Left forelimb (tissue), 1 donor: ENCODE data around the gene MYOT.
"Not testable (repeated sequence)": the region's sequence is repeated elsewhere in the genome, so short reads cannot be mapped to it uniquely, and the experiment has no call there.

Experiments used
- DNase-seq: peaks from one replicate; pipeline ENCODE4 v3.0.0-alpha.2; 2018; ENCODE audit warnings: low spot score

MYOT gene

GRCh38 chr5:137856916-137857862, 10.5 kb upstream of the MYOT start:
- DNase-seq, result no peak

- DNase-seq, result no peak
Measured at GRCh38 chr5:137858223-137858916, 9.3 kb upstream of the MYOT start.

- no peak for DNase-seq
Measured at GRCh38 chr5:137858954-137859353, 8.7 kb upstream of the MYOT start.

GRCh38 chr5:137862251-137862650, 5.4 kb upstream of the MYOT start:
- DNase-seq, result no peak

GRCh38 chr5:137863653-137864052, 4.0 kb upstream of the MYOT start:
- DNase-seq, result not testable (repeated sequence)

GRCh38 chr5:137866541-137867388, 895 bp upstream of the MYOT start:
- no peak for DNase-seq

- no peak for DNase-seq
Measured at GRCh38 chr5:137870647-137871339, 3.1 kb downstream of the MYOT start.

DNA sequence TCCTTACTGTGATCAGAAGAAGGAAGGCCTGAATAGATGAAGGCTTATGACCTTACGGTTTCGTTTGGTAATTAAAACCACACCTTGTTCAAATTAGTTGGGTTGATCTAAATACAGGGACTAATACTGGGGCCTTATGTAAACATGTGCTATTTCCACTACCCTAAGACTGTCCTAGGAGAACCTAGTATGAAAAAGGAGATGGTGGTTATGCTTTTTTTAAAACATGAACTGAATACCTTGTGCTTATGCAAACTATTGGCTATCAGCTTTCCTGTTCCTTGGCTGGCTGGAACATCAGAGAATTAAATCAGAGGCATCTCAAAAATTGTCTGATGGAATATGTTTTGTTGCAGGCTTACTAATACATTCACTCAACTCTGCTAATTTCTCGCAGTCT, 3.9 kb downstream of the MYOT start:
- no peak for DNase-seq

- no peak for DNase-seq
Measured at GRCh38 chr5:137872466-137872865, 4.8 kb downstream of the MYOT start.

DNA sequence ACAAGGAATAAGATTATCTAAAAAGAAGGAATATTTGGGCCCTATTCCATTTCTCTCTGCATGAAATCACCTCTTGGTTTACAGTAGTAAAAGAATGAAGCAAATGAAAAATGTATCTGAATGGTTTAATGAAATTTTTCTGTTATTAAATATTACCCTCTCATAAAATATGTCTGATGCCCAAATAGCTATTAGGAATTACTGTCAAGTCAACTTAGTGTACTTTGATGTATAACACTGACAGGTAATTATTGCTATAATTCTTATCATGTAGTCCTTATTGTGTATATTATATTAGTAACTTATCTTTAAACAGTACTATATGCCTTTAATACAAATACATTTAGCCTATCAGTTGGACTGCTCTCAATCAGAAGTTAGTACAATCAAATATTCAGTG, 8.4 kb downstream of the MYOT start:
- DNase-seq, result no peak

GRCh38 chr5:137880313-137880712, 12.7 kb downstream of the MYOT start:
- no peak for DNase-seq

DNA sequence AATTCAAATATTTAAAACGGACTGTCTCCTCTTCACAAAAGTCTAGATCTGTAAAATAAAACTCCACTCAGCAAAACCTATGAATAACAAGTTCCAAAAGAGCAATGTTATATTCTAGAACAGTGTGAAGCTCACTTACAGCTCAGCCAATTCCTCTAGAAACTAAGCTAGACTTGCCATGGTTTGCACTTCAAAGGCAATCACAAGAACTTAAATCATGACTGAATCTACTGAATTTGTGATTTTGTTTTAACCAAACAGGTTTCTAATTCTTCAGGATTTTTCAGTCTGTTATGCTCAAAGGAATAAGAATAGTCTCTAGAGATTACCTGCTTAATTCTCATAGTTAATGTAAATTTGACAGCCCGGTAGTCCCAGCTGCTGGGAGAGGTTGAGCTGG, 20.2 kb downstream of the MYOT start:
- DNase-seq, result no peak

GRCh38 chr5:137888466-137888862, 20.8 kb downstream of the MYOT start:
- DNase-seq, result no peak

- peak; percentile 90 for DNase-seq
Measured at GRCh38 chr5:137888863-137889759, 21.5 kb downstream of the MYOT start, which contains the start of gene PKD2L2. PKD2L2 (plus strand) TSS chr5:137889457; CDS start chr5:137889492, 35 bp downstream.

GRCh38 chr5:137890845-137891244, 23.2 kb downstream of the MYOT start:
- no peak for DNase-seq

GRCh38 chr5:137891849-137892248, 24.2 kb downstream of the MYOT start:
- DNase-seq, result no peak

- no peak for DNase-seq
Measured at GRCh38 chr5:137894586-137894985, 26.9 kb downstream of the MYOT start.

- DNase-seq, result no peak
Measured at GRCh38 chr5:137896560-137896959, 28.9 kb downstream of the MYOT start.

- no peak for DNase-seq
Measured at GRCh38 chr5:137899493-137899892, 31.8 kb downstream of the MYOT start.

DNA sequence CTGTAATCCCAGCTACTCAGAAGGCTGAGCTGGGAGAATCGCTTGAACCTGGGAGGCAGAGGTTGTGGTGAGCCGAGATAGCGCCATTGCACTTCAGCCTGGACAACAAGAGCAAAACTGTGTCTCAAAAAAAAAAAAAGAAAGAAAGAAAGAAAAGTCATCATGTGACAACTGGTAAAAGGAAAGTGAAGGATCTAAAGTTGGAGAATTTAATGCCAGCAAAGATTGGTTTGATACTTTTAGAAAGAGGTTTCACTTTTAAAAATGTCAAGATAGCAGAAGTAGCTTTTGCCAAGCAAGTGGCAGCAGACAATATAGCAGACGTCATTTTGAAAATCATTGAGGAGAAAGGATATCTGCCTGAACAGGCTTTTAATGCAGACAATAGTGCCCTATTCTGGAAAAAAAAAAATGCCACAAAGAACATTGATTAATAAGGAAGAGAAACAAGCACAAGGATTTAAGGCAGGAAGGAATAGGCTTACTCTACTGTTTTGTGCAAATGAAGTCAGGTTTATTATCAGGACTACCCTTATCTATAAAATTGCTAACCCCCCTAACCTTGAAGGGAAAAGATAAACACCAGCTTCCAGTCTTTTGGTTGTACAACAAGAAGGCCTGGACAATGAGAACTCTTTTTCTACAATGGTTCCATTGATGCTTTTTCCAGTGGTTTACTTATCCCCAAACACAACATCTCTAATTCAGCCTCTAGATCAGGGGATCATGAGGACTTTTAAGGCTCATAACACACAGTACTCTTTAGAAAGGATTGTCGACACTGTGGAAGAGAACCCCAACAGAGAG, 33.6 kb downstream of the MYOT start:
- DNase-seq, result no peak
